NCI-H128 (cell line): ENCODE results near the gene MTA1.

Experiments
- DNase-seq: peaks from one replicate; lab custom pipeline; 2025; ENCODE audit not compliant: unreplicated experiment; lab: John Stamatoyannopoulos, UW

Gene MTA1

DNA sequence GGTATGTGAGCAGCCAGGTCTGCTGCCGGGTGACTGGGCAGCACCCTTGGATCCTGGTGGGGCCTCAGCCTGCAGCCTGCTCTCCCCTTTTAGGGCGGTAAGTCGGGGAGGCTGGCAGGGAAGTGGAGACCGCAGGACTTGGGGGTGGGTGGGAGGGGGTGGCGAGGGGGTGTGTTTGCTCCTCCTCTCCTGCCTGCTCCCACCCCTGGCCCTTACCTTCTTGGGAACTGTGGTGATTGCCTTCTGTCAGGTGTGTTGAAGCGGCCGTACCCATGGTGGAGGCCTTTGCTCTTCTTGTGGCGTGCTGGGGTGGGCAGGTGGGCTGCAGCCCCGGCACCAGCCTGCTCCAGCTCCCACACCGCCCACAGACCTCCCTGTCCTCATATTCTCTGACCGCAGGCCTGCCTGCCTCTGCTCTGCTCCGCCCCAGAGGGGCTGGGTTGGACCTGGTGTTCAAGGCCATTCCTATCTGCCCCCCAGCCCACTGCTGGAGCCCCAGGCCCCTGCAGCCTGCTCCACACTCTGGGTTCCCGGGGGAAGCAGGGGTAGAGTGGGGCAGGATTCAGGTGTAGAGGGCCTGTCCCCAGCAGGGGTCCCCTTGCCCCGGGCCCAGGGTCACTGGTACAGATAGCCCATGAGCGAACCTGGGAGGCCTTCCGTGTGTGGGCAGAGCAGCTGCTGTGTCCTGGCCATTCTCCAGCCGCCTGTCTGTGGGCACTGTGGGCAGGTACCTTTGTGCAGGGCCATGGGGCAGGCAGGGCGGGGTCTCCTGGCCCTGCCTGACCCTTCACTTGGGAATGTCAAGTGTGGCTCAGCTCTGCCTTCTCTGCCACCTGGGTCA is 76.6 kb downstream of the MTA1 start:
- no peak for DNase-seq

DNA sequence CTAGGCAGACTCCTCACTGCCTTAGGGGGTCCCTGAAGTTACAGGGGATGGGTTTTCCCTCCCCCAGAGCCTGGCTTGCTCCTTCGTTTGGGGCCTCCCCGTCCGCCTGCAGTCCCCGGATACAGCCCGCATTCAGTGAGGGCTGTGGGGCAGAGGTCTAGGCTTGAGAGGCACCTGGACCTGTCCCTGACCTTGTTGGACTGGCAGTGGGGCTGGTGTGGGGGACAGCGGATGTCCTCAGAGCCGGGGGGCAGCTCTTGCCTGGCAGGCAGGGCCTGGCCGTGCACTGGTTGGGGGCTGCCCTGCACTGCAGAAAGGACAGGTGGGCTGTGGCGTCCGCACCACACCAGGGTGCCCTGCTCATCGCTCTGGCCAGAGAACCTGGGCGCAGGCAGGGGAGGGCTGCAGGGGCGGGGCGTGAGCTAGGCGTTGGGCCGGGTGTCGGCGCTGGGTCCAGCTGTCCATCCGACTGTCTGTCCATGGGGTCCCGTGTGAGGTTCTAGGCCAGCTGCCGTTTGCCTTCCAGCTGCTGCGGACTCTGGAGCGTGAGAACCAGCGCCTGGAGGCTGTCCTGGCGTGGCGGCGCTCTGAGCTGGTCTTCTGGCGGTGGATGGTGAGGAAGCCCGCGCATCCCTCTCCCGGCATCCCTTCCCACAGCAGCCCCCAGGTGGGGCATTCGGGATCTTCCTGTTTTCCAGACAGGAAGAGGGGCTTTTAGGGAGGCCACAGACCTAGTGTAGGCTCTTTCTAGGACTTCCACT is 77.4 kb downstream of the MTA1 start:
- no peak for DNase-seq

DNA sequence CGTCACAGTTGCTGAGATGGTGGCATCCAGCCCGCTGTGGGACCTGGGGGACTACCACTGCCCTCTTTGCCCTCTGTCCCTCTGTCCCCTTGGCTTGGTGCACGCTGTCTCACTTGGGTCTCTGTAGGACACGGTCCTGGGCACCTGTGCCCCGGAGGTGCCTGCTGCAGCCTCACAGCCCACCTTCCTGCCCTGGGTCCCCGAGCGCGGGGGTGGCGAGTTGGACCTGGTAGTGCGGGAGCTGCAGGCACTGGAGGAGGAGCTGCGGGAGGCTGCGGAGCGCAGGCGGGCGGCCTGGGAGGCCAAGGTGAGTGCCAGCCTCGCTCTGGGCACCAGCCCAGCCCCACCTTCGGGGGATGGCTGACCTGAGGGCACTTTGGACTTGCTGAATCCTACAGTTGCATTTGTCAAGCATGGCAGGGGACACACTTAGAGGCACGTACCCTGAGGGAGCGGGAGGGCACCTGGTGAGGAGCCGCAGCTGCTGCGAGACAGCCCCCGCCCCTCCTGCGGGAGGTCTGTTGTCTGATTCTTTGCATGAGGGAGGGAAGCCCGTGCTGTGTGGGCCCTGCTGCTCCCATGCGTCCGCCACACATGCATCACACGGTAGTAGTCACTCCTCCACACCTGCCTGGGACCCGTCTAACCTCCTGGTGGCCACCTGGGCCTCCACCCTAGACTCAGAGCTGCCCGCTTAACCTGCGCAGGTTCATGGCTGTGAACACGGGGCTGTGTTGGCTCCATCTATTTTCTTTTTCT is 78.2 kb downstream of the MTA1 start:
- no peak for DNase-seq

DNA sequence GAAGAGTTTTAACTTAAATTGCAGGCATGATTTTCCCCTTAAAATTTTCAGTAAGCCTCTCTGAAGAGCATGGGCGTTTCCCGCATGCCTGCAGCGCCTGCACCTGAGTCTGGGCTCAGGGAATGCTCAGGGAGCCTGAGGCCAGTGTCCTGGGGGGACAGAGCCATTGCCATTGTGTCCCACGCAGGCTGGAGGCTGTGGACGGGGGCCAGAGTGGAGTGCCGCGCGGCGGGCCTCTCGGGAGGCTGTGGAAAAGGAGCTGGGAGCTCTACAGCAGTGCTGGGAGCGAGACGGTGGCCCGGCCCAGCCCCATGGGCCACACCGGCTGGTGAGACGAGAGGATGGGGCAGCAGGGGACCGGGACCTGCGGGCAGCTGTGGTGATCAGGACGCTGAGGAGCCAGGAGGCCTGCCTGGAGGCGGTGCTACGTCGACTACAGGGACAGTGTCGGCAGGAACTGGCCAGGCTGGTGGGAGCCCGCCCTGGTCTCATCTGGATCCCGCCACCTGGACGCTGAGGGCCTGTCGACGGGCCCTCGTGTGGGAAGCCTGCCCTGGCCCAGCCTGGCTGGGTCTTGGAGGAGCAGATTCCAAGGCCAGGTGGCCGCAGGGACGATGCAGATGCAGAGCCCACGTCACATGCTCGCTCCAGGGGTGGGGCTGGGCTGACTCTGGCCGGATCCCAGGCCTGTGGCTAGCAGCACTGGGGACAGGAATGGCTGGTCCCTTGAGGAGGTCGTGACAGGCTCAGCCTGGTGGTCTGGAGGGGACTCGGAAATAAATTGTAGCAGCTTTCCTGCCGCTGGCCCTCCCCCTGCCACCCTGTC is 79.0 kb downstream of the MTA1 start:
- no peak for DNase-seq

DNA sequence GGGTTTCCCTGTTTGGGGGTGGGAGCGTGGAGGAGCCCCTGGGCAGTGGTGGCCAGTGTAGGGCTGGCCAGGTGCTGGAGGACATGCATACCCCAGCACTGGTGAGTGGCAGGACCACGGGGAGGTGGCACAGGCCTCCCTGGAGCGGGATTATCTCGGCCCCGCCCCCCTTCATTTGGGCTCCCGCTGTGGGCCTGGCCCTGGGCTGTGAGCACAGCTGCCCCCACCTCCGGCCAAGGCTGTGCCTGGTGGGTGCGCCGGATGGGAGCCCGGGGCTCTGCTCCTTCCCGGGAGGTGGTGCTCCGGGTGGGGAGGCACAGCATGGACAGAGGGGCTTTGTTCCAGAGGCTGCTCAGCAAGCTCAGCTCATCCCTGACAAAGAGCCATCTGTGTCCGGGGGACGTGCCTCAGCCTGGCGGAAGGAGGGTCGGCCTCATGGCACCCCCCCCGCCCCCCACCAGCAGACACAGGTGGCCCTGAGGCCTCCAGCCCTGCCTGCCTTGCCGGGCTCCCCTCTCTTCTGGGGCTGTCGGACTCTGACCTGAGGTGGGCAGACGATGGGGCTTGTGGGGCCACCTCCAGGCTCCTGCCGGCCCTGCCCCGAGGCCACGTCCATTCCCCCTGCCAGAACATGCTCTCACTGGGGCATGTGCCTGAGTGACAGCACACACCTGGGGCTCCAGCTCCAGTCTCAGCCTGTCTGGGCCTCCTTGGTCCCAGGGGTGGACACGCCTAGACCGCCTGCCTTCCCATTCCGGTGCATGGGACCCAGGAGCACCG is 79.8 kb downstream of the MTA1 start:
- DNase-seq = no peak

DNA sequence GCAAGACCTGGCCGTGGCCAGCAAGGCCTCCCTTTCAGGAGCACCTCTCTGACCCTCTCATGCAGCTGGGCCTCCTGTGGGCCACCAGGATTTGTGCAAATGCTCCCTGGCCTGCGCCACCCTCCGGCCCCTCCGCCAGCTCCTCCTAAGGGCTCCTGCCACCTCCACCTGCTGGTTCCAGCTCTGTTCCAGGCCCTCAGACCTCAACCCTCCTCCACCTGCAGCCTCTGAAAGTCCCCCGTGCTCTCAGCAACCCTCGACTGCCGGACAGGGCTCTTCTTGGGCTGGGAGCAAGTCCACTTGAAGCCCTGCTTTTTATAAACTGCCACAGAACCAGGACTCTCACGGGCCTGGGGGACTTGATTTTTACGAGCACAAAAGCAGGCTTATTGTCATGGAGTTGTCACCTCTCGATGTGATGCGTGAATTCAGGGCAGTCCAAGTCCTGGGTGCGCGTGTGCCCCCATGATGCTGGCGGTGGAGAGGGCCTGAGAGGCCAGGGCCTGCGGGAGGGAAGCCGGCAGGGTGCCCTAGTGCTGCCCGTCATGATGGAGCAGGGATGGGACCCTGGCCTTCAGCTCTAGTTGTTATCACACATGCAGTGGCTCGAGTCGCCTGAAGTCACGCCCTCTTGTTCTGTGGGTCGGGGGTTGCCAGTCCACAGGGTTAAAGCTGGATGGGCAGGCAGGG is 80.6 kb downstream of the MTA1 start:
- DNase-seq = no peak

DNA sequence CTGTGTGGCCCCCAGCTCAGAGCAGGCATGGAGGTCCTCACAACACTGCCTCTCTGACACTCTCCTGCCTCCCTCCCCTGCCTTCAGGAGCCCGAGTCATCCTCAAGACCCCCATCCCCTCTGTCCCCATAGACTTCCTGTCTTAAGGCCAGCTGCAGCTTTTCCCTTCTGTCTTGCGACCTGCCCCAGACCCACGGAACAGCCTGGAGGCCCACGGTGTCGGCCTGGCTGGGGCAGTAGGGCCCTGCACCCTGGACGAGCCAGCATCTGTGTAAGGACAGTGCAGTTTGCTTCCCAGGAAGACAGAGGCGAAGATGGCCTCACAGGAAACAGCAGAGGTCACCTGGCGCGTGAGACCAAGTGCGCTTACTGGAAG is 81.1 kb downstream of the MTA1 start:
- DNase-seq = no peak

DNA sequence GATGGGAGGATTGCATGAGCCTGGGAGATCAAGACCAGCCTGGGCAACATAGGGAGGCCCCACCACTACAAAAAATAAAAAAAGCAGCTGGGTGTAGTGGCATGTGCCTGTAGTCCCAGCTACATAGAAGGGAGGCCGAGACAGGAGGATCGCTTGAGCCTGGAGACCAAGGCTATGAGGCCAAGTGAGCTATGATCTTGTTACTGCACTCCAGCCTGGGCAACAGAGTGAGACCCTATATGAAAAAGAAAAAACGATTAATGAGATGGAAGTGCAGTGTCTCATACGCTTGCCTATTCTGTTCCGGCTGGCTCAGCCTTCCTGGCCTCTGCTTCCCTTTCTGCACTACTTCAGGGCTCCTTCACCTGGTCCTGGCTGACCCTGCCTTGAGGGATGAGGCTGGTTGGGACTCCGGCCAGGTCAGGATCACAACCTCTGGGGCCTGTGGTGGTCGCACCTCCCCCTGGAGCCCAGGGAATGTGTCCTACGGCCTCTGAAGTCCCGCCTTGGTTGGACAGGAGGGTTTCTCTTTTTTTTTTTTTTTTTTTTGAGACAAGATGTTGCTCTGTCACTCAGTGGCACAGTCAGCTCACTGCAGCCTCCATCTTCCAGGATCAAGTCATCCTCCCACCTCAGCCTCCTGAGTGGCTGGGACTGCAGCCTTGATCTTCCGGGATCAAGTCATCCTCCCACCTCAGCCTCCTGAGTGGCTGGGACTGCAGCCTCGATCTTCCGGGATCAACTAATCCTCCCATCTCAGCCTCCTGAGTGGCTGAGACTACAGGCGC is 82.1 kb downstream of the MTA1 start:
- DNase-seq = no peak

DNA sequence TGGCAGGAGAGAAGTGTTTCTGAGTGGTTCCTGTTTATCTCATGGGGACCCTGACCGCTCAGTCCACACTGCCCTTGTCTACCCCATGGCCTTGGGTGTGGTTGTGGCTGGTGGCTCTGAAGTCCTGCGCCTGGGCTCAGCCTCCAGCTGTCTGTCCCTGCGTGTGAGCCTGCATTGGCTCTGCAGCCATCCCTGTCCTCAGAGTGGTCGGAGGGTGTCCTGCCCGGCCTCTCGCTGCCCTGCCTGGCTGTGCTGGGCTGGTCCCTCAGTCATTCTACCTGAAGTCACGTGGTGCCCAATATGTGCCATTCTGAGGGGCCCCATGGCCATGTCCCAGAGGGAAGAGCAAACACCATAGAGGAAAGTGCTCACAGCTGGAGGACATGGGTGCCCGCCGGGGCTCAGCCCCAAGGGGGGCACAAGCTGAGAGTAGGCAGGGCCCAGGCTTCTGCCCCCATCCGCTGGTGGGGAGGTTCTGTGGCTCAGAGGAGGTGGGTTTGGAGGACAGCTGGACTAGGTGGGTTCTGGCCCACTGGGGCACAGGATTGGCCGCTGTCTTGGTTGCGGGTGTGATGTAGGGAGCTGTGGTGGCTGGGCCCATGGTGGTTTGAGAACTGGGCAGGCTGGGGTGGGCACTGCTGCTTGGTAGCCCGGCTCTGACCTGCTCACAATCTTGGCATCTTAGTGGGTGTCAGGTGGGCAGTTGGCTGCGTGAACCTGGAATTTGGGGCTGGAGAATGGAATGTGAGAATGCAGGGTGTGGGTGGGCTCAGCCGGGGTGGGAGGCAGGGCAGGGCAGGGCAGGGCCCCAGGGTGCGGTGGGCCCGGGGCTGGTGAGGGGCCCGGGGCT is 83.0 kb downstream of the MTA1 start:
- no peak for DNase-seq

DNA sequence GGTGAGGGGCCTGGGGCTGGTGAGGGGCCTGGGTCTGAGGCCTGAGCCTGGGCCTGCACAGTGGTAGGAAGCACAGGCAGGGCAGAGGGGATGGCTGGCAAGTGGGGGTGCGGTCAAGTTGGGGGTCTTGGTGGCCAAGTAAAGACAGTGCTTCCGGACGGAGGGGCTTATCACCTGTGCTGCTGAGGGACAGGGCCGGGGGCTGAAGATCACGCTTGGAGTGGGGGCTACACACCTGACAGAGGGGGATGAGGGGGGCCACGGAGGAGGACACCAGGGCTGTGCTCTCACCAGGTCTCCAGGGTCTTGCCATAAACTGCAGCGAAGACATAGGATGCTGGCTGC is 83.6 kb downstream of the MTA1 start:
- no peak for DNase-seq

DNA sequence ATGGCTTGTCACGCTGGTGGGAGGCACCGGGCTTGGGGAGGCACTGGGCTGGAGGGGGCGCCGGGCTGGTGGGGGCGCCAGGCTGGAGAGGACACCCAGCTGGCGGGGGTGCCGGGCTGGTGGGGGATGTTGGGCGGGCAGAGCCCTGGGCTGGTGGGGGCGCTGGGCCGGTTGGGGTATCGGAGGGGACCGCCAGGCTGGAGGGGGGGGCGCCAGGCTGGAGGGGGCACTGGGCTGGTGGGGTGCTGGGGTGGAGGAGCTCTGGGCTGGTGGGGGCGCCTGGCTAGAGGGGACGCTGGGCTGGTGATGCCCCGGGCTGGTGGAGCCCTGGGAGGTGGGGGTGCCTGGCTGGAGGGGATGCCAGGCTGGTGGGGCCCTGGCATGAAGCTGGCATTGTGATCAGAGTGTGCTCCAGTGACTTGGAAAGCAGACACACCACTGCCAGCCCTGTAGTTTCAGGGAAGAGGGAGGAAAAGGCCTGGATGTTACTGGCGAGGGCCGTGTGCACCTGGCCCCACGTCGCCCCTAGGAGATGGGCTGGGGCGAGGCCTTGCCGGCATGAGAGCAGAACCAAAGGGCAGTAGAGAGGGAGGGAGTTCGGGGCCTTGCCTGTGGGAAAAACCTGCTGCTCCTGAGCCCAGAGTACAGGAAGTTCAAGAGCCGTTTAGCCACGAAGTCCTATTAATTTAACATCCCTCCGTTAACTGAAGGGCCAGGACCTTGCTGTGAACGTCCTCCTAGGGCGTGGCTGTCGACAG is 84.5 kb downstream of the MTA1 start:
- DNase-seq = no peak

DNA sequence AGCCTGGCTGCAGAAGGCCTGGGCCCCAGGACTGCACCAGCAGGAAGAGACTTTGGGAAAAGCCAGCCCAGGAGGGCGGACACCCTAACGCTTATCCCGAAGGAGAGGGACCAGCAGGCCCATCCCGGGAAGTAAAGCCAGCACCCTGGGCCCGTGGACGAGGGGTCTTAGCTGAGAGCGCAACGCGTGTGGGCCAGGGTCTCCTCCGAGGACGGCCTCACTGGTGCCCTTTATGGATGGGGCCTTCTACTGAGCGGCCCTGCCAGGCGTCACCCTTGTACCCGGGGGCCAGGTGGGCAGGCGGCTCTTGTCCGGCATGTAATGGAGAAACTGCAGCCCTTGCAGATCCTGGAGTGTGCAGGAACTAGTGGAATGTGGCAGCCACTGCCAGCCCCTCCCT is 85.5 kb downstream of the MTA1 start:
- no peak for DNase-seq

DNA sequence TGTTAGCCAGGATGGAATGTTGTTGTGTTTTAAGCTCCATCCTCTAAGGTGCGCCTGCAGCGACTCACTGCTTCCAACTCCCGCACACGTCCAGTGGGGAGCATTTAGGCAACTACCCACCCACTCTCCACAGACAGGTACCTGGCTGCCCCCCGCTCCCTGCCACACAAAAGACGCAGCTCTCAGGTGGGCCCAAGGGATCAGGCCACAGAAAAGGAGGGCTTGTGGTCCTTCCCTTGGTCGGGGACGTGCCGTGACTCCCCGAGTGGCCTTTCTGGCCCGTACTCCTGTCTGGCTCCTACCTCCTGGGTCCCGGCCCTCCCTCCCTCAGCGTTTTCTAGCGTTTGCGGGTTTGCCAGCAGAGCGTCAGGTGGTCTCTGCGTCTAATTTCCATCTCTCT is 87.6 kb downstream of the MTA1 start:
- no peak for DNase-seq

DNA sequence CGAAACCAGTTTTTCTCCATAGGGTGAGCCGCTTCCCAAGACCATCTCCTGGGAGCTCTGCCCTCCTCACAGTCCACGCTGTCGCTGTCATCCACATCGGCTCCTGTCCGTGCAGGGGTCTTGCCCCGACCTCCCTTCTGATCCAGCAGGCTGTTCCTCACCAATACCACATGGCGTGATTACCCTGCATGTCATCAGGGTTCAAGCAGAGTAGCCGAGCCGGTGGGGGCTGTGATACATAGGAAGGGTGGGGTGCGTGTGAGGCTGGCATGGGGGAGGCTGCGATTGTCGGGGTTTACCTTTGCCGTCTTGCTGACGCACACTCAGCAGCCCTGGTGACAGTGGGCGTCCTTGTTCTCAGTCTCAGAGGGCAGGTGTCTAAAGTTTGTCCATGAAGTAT is 88.4 kb downstream of the MTA1 start:
- no peak for DNase-seq

DNA sequence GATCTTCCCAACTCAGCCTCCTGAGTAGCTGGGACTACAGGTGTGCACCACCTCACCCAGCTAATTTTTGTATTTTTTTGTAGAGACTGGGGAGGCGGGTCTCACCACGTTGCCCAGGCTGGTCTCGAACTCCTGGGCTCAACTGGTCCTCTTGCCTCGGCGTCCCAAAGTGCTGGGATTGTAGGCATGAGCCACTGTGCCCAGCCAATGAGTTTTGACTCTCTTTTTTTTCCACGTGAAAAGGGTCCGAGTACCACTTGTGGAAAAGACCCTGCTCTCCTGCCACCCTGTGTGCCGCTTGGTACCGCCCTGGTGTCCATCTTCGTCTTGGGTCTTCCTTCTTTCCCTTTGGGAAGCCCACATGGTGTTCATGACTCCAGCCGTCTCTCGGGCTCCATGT is 89.0 kb downstream of the MTA1 start:
- no peak for DNase-seq

DNA sequence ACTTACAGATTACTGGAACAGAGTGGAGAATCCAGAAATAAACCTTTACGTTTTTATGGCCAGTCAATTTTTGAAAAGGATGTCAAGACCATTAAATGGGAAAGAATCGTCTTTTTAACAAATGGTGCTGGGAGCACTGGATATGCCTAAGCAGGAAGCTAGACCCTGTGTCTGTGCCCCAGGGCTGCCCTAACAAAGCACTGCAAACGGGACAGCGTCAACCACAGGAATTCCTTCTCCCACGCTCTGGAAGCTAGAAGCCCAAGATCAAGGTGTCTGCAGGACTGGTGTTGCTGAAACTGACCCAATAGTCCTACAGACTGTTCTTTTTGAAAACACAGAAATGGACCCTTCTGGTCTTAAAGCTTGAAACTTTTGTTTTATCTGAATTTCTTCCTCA is 97.5 kb downstream of the MTA1 start:
- DNase-seq = no peak

DNA sequence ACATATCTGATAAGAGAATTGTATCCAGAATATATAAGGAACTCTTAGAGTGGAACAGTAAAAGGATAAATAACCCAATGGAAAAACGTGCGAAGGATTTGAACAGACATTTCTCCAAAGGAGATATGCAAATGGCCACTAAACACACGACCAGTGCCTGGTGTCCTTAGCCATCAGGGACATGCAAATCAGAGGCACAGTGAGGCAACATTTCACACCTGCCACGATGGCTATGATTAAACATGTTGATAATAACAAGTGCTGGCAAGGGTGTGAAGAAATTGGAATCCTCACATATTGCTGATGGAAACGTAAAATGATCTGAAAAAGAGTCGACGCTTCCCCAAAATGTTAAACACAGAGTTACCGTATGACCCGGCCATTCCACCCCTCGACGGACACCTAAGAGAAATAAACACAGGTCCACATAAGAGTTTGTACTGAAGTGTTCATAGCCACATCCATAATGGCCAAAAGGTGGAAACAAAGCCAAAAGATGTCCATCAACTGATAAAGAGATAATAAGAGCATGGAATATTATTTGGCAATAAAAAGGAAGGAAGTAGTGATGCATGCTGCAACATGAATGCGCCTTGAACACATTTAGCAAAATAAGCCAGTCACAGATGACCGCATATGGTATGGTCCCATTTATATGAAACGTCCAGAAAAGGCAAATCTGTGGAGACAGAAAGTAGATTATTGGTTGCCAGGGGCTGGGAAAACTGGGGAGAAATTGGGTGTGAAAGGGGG is 100.5 kb downstream of the MTA1 start:
- no peak for DNase-seq
